GM21381 (cell line): ENCODE results near the gene LARGE2.

ENCODE experiments used
- ATAC-seq: cut with Tn5 transposase; IDR thresholded peaks from one replicate; pipeline ENCODE4 v1.9.1; 2021; ENCODE audit warnings: mild to moderate bottlenecking, moderate library complexity; ENCODE audit not compliant: unreplicated experiment

The LARGE2 gene

DNA sequence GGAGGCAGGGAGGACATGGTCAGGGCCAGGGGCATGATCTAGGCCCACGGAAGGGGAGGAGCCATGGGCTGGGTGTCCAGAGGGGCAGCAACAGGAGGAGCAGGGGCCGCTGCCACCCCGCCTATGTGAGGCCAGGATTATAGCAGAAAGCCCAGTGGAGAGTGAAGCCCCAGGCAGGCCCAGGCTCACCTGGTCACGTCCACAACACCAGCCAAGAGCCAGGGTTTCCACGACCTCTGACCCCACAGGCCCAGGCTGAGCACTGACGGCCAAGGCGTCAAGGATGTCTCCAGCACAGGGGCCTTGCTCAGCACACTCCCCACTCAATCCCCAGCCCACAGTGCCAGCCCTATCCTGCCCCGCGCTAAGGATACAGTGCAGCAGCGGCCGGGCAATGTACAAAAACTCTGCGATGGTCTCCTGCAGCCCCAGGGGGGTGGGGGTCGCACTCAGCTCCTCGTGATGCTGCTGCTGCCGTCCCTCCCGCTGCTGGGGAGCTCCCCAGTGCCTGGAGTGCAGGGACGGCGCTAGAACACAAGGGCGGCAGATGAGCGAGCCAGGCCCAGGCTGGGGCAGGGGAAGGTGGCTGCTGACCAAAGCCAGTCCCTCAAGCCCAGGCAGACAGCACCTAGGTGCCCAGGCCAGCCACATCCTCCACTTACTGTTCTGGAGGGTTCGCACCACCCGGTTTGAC lies 8.4 kb upstream of the LARGE2 start:
- no peak for ATAC-seq

- ATAC-seq = no peak
Measured at GRCh38 chr11:45915446-45915845, 7.0 kb upstream of the LARGE2 start.

DNA sequence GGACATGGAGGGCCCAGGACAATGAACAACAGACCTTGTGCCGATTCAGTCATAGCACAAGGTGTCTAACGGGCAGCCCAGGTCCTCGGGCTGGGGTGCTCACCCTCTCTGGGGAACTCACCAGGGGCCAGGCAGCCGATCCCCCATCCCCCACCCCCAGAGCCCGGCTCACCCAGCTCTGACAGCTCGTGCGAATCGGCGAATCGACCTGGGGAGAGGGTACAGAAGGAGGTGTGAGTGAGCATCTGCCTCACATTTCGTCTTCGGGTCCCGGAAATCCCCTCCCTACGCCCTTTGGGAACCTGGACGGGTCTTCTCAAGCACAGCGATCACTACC lies 5.2 kb upstream of the LARGE2 start:
- peak; percentile 1 for ATAC-seq

DNA sequence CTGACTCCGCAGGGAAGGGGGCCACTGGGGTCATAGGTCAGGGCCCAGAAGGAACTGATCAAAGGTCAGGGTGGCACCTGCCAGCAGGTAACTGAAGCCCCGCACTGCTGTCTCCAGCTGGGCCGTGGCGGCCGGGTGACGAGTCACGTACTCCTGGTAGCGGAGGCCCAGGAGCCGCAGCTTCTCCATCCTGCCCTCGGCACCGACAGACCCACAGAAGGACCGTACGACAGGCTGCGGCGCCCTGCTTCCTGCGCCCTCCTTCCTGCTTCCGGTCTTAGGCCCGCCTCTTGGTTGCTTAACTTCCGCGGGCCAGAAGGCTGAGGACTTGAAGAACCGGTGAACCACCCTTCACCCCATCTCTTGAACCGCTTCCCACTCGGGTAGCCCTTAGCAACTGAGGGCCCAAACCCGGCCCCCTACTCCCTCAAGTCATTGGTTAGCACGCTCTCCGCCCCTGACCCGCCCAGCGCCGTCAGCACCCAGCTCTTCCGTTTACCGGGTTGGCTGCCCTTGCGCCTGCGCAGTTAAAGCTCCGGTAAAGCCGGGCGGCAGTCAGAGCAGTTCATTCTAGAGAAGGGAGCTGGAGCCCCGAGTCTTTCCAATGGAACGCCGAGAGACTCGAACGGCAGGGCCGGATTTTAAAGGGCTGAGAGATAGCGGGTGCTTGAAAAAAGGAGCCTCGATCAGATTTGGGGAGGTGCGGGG lies 4.7 kb upstream of the LARGE2 start, which contains the start of gene PEX16:
Gene PEX16, minus strand, starts transcription at position 255 of the 708 bp plus-strand sequence. Its CDS starts 66 bp downstream, at position 189.
- peak; percentile 88 for ATAC-seq

DNA sequence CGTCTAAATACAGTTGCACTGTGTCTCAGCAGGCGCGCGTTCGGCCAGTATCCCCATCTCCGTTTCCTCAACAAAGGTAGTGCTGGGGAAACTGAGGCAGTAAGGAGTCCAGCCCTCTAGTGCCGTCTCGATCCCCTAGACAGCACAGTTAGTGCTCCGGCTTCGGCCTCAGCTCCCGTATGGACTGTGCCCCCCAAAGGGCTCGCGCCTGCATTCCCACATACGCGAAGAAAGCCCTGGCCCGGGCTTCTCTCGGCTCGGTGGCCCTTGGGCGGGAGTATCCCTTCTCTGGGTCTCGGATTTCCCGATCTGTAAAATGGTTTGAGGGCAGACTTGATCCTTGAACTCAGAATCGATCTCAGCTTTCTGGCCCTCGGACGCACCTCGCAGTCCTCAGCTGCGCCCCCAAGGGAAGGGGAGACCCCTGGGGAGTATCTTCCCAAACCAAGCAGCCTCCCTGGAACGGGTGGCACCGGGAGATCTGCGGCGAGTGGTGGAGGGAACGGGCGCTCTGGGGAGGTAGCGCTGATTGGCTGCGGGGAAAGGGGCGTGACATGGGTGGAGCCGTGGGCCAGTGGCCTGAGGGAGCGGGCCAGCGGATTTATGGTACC lies 4.0 kb upstream of the LARGE2 start:
- no peak for ATAC-seq

DNA sequence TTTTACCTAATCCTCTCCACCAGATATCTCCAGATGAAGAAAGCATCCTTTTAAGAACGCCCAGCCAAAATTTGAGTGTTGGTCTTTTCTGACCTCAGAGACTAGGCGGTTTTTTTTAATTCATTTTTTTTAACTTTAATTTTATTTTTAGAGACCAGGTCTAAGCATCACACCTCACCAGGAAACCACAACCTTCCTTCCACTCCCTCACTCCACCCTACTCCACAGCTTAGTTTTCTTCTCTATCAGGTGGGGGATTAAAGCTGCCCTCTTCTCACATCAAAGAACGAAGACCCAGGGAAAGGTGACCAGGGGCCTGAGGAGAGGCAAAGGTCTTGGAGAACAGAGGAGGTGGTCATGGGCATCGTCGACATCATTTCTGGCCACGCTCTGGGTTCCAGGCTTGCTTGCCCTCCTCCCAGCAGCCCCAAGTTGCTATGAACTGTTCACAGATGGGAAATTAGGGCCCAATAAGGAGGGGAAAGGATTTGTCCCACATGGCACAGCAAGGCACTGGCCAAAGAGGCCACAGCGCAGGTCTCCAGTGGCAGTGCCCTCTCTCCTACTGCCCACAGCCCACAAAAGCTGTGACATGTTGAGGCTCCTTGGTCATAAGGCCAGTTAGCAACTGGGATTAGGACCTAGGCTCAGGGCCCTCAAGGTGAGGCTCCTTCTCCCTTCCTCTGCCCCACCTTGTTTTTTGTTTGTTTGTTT lies 3.3 kb upstream of the LARGE2 start:
- no peak for ATAC-seq

DNA sequence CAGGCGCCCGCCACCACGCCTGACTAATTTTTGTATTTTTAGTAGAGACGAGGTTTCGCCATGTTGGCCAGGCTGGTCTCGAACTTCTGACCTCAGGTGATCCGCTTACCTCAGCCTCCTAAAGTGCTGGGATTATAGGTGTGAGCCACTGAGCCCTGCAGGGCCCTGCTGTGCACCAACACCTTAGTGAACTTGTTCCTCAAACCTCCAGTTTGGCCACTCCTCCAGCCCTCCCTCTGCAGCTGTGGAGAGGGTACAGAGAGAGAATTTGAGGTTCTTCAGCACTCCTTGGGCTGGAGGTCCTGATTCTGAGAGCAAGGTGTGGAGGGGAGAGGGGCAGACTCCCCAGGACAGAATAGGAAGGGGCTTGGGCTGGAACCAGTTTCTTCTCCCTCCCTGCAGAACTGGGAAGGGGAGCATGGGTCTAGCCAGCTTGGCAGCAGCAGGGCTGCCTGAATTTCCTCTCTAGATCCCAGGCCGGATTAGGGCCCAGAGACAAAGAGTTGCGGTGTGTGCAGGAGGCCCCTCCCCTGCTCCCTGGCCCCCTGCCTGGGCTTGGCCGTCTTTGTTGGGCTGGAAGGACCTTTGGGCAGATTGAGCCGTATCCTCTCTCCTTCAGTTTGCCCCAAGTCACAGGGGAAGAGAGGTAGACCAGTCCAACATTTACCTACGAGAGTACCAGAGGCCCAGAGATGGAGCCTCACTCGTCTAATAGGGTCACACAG lies 2.5 kb upstream of the LARGE2 start:
- ATAC-seq = no peak

- ATAC-seq = no peak
Measured at GRCh38 chr11:45920531-45921477, 1.7 kb upstream of the LARGE2 start.

- no peak for ATAC-seq
Measured at GRCh38 chr11:45921561-45922424, 663 bp upstream of the LARGE2 start.

GRCh38 chr11:45924036-45924915 lies 1.8 kb downstream of the LARGE2 start:
- ATAC-seq = no peak

DNA sequence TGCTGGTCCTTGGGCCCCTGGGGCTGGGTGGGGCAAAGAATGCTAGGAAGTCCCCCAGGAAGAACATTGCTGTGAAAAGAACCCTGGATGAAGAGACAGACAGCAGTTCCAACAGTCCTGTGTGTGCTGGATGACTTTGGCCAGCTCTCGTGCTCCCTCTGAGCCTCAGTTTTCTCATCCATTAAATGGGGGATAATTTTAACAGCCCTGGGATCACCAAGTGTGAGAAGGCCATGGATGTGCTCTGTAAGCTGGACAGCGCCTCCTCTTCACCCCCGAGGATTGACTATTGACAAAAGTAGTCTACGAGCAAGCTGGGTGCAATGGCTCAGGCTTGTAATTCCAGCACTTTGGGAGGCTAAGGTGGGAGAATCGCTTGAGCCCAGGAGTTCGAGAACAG lies 2.5 kb downstream of the LARGE2 start:
- ATAC-seq = no peak

DNA sequence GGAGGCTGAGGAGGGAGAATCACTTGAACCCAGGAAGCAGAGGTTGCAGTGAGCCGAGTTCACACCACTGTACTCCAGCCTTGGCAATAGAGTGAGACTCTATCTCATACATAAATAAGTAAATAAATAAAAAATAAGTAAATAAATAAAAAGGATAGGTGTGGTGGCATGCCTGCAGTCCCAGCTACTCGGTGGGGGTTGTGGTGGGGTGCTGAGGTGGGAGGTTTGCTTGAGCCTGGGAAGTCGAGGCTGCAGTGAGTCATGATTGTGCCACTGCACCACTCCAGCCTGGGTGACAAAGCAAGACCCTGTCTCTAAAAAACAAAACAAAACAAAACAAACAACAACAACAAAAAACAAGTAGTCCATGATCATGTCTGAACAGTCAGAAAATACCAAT lies 3.1 kb downstream of the LARGE2 start:
- no peak for ATAC-seq

- ATAC-seq = no peak
Measured at GRCh38 chr11:45926001-45926401, 3.5 kb downstream of the LARGE2 start.

GRCh38 chr11:45926536-45927331 lies 4.3 kb downstream of the LARGE2 start:
- no peak for ATAC-seq

DNA sequence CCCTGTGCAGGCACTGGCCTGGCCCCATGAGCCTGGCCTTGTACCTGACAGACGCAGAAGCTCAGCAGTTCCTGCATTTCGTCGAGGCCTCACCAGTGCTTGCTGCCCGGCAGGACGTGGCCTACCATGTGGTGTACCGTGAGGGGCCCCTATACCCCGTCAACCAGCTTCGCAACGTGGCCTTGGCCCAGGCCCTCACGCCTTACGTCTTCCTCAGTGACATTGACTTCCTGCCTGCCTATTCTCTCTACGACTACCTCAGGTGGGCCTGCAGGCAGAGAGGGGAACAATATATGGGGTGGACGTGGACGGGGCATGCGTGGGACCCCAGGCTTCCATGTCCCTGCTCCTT lies 4.9 kb downstream of the LARGE2 start:
- ATAC-seq = no peak

DNA sequence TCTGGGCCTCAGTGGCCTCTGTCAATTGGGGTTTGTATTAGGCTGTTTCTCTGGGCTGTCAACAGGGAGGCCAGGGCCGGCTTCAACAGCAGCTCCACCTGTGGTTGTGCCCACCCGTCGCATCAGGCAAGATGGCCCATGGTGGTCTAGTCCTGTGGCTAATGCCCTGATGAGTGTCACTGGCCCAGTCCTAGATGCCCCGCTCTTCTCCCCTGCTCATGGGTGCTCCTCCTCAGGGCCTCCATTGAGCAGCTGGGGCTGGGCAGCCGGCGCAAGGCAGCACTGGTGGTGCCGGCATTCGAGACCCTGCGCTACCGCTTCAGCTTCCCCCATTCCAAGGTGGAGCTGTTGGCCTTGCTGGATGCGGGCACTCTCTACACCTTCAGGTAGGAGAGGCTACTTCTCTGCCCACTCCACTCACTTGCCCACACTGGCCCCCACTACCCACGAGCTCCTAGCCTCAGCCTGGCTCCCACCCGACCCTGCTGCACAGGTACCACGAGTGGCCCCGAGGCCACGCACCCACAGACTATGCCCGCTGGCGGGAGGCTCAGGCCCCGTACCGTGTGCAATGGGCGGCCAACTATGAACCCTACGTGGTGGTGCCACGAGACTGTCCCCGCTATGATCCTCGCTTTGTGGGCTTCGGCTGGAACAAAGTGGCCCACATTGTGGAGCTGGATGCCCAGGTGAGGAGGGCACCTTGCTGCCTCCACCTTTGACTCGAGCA lies 5.4 kb downstream of the LARGE2 start:
- ATAC-seq = no peak
